ENCODE data around the gene PPP1R3A.
"Not testable (repeated sequence)": the region's sequence is repeated elsewhere in the genome, so short reads cannot be mapped to it uniquely, and the experiment has no call there.

PPP1R3A gene, protein sequence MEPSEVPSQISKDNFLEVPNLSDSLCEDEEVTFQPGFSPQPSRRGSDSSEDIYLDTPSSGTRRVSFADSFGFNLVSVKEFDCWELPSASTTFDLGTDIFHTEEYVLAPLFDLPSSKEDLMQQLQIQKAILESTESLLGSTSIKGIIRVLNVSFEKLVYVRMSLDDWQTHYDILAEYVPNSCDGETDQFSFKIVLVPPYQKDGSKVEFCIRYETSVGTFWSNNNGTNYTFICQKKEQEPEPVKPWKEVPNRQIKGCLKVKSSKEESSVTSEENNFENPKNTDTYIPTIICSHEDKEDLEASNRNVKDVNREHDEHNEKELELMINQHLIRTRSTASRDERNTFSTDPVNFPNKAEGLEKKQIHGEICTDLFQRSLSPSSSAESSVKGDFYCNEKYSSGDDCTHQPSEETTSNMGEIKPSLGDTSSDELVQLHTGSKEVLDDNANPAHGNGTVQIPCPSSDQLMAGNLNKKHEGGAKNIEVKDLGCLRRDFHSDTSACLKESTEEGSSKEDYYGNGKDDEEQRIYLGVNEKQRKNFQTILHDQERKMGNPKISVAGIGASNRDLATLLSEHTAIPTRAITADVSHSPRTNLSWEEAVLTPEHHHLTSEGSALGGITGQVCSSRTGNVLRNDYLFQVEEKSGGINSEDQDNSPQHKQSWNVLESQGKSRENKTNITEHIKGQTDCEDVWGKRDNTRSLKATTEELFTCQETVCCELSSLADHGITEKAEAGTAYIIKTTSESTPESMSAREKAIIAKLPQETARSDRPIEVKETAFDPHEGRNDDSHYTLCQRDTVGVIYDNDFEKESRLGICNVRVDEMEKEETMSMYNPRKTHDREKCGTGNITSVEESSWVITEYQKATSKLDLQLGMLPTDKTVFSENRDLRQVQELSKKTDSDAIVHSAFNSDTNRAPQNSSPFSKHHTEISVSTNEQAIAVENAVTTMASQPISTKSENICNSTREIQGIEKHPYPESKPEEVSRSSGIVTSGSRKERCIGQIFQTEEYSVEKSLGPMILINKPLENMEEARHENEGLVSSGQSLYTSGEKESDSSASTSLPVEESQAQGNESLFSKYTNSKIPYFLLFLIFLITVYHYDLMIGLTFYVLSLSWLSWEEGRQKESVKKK

DNA sequence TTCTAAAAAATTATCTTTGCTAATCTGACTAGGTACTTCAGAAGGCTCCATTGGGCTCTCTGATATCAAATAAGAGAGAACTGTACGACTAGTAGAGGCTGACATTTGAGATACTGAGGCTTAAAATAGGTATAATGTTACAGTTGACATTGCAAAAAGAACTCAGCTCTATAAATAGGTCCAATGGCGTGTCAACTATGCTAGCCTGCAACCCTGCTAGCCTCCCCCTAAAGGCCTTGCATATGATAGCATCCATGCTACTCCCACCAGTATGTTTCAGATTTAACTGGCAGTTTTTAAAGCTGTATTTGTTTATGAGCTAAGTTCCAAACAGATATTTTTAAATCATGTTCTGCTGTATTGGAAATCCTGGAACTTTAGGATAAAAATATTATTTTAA lies at the start of gene PPP1R3A:
TSS of gene PPP1R3A (minus strand) at position 64 of the 400 bp plus-strand sequence. CDS start at position 51, 13 bp downstream.
- peak; percentile 38 for DNase-seq

DNA sequence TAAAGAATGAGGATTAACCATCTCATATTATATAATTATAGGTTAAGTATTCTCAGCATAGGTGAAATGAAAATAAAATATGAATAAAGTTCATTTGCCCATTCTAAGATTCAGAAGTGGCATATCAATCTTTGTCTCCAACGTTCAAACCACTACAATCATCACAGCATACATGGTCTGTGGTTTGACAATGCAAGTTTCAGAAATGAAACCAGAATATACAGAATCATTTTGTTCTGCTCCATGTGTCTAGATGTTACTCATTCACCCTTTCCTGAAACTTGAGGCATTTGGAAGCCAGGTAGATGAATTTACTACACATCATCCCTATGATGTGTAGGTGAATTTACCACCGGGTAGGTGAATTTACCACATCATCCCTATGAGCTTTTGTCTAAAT lies 44.5 kb upstream of the PPP1R3A start:
- DNase-seq, result no peak

- no peak for DNase-seq
Observed at GRCh38 chr7:113959910-113960309, 41.1 kb upstream of the PPP1R3A start.

DNA sequence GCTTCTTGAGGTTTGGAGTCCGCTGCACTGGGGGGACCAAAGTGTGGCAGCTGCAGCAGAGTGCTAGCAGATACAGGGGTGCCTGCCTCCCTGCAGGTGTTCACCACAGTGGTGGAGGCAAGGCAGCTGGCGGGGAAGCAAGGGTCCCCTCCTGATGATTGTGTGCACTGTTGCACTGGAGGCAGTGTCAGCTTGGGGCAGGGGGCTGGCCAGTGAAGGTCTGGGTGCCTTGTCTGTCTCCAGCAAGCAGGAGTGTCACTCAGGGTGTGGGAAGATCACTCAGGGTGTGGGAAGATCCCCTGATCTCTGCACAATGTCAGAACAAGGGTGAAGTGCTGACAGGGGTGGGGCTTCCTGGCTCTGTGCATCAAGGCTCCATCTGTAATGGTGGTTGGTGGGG lies 36.3 kb upstream of the PPP1R3A start:
- DNase-seq, result no peak

- DNase-seq, result no peak
Observed at GRCh38 chr7:113953553-113953952, 34.7 kb upstream of the PPP1R3A start.

GRCh38 chr7:113945018-113945938 lies 26.5 kb upstream of the PPP1R3A start:
- peak; percentile 82 for DNase-seq

- DNase-seq, result no peak
Observed at GRCh38 chr7:113936982-113937381, 18.2 kb upstream of the PPP1R3A start.

DNA sequence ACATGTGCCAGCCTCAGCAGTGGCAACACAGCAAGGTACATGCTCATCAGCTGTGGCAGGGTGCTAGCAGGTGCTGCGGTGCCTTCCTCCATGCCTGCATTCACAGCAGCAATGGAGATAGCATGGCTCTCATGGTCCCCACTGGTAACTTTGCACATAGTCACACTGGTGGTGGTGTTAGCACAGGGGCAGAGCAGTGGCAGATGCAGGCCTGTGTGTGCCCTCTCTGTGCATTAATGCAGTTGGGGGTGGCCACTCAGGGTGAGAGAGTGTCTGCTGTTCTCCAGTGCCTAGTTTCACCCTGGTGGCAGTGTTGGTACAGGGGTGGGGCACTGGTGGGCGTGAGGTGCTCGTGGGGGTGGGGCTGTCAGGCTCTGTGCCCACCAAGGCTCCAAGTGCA lies 17.7 kb upstream of the PPP1R3A start:
- no peak for DNase-seq

DNA sequence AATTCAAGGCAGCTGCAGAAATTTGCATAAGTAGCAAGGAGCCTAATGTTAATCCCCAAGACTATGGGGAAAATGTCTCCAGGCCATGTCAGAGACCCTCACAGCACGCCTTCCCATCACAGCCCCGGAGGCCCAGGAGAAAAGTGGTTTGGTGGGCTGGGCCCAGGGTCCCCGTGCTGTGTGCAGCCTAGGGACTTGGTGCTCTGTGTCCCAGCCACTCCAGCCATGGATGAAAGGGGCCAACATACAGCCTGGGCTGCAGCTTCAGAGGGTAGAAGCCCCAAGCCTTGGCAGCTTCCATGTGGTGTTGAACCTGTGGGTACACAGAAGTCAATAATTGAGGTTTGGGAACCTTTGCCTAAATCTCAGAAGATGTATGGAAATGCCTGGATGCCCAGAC lies 10.6 kb upstream of the PPP1R3A start:
- DNase-seq, result not testable (repeated sequence)

GRCh38 chr7:113928112-113928511 lies 9.3 kb upstream of the PPP1R3A start:
- DNase-seq, result no peak

- DNase-seq, result no peak
Observed at GRCh38 chr7:113922049-113922448, 3.2 kb upstream of the PPP1R3A start.

GRCh38 chr7:113921363-113921762 lies 2.6 kb upstream of the PPP1R3A start:
- DNase-seq, result no peak

DNA sequence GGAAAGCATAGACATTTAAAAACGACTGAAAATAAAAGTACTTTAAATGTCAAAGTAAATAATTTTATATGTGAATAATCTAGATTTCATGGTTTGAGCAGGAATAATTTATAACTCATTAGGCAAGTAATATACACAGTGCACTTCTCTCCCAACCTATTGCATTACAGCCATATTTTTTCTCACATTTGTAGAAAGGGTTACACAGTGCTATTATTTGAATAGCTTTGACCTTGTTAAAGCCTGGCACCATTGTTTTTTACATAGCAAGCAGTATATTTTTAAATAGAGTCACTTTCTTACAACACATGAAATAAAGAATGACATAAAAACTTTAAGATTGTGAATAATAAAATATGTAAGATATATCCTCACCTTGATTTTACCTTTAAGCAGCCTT lies 969 bp downstream of the PPP1R3A start:
- DNase-seq, result no peak

DNA sequence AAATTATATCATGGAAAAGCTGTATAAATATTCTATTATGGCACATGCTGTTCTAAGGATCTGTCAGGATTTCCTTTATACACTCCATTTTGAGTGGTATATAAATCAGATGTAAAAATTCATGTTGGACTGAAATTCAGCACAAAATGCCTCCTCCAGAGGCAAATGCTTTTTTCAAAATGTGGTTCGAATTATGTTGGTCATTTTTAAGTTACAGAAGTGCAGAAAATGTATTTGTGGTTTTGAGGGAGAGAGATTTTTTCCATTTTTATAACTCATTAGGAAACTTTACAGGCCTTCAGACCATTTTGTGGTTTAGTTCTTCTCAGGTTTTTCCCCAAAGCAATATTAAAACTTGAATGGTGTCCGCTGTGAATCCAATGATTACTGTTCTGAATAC lies 2.9 kb downstream of the PPP1R3A start:
- DNase-seq, result no peak

GRCh38 chr7:113912876-113913275 lies 5.9 kb downstream of the PPP1R3A start:
- peak; percentile 52 for DNase-seq

DNA sequence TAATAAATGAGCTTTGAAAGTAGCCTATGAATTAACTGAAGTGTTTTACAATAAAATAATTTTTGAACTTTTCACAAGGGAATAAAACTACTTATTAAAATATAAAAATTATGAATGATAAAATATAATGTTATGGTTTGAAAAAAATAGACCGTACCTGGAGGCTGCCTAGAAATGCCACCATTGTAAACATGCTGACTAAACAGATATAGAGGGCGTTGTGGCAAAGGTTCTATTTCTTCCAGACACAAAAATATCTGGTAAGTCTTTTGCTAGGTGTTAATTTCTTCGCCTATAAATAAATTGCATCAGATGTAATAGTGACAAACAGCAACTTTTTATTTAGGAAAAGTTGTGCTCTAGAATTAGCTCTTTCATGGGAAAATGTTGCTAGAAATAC lies 11.2 kb downstream of the PPP1R3A start:
- no peak for DNase-seq

GRCh38 chr7:113904521-113904920 lies 14.3 kb downstream of the PPP1R3A start:
- no peak for DNase-seq

DNA sequence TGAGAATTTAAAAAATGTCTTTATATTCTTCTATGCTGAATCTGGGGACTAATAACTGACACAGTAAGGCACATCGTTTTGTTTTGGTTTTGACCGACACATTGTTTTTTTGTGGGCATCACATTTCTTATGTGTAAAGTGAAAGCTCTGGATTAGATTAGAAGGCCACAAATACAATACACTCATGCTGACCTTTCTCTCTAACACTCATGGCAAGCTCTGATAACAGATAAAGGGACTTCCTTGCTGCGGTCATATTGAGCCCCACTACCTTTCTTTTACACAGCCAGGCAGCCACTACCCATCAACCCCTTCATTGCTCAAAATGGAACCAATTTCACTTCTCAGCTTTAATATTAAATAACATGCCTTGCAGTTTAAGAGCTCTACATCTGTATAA lies 26.0 kb downstream of the PPP1R3A start:
- DNase-seq, result no peak

DNA sequence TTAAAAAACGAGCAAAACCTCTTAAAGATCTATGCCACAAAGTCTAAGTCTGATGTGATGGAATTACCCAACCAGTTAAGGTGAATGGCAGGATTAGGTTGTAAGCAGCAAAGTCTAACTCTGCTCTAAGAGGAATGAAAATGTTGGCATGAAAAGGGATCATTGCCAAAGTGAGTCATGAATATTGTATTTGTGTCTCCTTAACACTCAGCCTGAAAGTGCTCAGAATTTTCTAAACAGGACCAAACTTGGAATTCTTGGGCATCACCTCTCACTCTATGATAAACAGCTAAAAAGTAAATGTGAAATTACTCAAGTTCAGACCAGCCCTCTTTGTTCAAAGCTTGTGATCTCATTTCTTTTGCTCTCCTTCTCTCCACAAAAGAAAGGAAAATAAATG lies 27.0 kb downstream of the PPP1R3A start:
- no peak for DNase-seq

- no peak for DNase-seq
Observed at GRCh38 chr7:113891031-113891350, 27.8 kb downstream of the PPP1R3A start.

DNA sequence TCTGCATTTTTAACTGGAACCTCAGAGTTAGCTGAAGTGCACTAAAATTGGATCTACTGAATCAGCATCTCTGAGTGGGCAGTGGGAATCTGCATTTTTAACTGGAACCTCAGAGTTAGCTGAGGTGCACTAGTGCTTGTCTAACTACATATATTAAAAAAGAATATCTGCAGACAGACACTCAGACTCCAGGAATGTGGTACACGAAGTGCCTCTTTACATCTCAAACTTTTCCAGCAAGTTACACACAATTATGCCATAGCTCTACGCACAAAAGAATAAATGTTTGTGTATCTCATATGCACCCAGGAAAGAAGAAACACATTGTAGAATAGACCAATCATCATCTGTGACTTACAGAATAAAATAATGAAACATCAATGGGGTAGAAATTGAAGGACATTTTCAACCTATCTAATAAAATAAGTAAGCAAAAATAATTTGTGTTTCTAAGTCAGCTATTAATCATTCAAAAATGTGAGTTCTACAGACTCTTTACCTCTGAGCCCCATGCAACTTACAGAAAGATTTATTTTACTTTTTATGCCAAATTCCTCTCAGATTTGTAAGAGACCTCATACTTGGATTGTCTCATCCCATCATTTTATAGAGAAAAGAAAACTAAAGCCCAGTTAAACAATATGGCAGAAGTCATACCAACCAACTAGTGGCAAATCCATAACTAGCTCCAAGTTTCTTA lies 28.3 kb downstream of the PPP1R3A start:
- no peak for DNase-seq

- DNase-seq, result no peak
Observed at GRCh38 chr7:113883096-113883495, 35.7 kb downstream of the PPP1R3A start.
